ENCODE measurements around the gene PSME3. TPM values are rescaled to one million over a fixed set of nuclear protein-coding genes. Genes with fewer than 3 reads are reported as not detected.

The PSME3 gene
- total and polyA plus RNA-seq, 10 donors = 19.1 to 96.4 (median 73.7) TPM

DNA sequence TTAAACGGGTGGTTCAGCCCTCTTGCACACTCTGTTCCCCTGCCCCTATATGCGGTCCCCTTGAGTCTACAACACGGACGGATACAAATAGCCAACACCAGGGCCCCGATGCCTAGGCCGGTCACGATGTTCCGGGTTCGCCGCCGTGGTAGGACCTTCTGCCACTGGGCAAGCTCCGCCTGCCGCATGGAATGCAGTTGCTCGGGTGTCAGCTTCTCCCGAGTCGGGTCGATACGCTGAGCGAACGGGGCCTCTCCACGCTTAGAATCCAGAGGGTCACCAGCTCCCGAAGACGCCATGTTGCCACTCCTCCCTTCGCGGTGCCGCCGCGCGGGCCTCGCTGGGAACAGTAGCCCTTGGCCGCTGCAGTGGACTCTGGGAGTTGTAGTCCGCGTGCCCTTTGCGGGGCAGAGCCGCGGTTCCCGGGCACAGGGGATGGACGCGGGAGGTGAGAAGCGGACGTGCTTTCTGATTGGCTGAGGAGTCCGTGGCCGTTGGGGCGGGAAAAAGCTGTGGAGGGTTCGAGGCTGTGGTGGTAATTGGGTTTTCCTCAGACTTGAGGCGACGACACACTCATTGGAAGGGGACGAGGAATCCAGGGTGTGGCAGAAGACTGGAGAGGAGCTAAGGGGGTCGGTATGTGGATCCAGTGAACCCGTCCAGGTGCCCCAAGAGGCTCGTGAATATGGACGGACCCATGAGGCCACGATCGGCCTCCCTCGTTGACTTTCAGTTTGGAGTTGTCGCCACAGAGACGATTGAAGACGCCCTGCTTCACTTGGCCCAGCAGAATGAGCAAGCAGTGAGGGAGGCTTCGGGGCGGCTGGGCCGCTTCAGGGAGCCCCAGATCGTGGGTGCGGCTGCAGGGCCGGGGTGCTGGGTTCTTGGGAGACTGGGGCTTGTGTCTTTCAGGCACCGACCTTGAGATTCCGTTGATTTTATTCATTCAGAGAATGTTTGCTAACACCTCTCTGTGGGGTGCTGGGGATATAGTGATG, 34.5 kb upstream of the PSME3 start, which contains the start of the genes CNTD1 and COA3:
CNTD1 (plus strand) TSS at position 479 of the 998 bp plus-strand sequence; CDS start at position 686, 207 bp downstream.
COA3 (minus strand) TSS at position 322 of the 998 bp plus-strand sequence; CDS start at position 299, 23 bp downstream.
- H3K4me1 ChIP-seq = peaks cover 13 to 43% (median 25%) of the 10 kb centered on the region in 6 donors
- TF ChIP-seq POLR2A (IDR thresholded peaks at IDR 0.05) (no peak), POLR2AphosphoS5 (IDR thresholded peaks at IDR 0.05) (peak; percentile 78 to 90 (median 82))
- TF ChIP-seq, protein P1, sequence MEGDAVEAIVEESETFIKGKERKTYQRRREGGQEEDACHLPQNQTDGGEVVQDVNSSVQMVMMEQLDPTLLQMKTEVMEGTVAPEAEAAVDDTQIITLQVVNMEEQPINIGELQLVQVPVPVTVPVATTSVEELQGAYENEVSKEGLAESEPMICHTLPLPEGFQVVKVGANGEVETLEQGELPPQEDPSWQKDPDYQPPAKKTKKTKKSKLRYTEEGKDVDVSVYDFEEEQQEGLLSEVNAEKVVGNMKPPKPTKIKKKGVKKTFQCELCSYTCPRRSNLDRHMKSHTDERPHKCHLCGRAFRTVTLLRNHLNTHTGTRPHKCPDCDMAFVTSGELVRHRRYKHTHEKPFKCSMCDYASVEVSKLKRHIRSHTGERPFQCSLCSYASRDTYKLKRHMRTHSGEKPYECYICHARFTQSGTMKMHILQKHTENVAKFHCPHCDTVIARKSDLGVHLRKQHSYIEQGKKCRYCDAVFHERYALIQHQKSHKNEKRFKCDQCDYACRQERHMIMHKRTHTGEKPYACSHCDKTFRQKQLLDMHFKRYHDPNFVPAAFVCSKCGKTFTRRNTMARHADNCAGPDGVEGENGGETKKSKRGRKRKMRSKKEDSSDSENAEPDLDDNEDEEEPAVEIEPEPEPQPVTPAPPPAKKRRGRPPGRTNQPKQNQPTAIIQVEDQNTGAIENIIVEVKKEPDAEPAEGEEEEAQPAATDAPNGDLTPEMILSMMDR (IDR thresholded peaks at IDR 0.05 in 8 of 11, conservative IDR thresholded peaks at IDR 0.05 in 3 of 11) = peak in 1 of 11 experiments; percentile 22
- H3K27me3 ChIP-seq (replicated peaks in 1 of 7) = no peaks in the 10 kb centered on the region
- no peaks in the 10 kb centered on the region for H3K9me3 ChIP-seq
- H3K27ac ChIP-seq = peak within 1 kb of the TSS in 6 of 8 donors; percentile 61 to 84 (median 76)
- H3K36me3 ChIP-seq = peaks cover 0 to 20% (median 2%) of the 10 kb centered on the region in 6 donors
- WGBS, 5 donors = 22 to 41% (median 27%) methylated on average over 45 to 66 of the region's 66 CpGs
- intact Hi-C loops (cut with DNase I; ENCODE audit: low total_unique reads) = no loop called here
- peak; percentile 97 for DNase-seq
- H3K4me3 ChIP-seq = peak within 1 kb of the TSS; percentile 62 to 97 (median 84)

DNA sequence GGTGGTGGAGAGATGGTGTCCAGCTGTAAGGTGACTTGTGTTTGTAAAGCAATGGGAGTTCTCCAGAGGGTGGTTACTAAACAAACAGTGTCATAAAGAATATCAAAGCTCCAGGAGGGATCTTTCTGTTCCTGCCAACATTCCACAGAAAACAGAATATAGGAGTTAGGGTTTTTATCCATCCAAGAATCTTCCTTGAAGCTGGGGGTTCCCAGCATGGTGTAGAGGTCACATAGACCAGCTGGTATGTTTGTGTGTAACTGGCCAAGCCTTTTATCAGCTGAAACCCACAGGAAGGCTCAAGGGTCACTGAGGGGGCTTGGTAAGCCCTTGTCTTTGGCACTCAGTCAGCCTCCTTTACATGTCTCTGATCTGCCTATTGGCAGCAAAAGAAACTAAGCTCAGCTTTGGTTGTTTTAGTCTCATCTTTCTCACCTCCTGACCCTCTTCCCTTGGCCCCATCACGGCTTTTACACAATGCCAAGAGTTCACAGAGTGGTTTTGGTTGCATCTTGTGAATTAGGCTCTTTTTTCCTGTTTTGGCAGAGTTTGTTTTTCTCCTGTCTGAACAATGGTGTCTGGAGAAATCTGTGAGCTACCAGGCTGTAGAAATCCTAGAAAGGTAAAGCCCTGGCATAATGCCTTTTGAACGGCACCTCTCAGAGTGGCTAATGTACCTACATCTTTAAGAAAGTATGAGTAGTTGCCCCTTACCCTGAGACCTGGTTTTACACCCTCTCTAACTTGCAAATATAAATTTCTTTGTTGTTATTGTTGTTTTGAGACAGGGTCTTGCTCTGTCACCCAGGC, 29.9 kb upstream of the PSME3 start:
- Histone ChIP-seq H3K4me3 (no peak overlapping the region), H3K4me1 (peaks cover 0 to 8% (median 6%) of the 10 kb centered on the region in 6 donors), H3K27ac (no peak overlapping the region), H3K27me3 (replicated peaks in 1 of 7) (no peaks in the 10 kb centered on the region), H3K36me3 (peaks cover 0 to 8% (median 0%) of the 10 kb centered on the region in 6 donors), H3K9me3 (no peaks in the 10 kb centered on the region)
- intact Hi-C loops (cut with DNase I; ENCODE audit: low total_unique reads) = no loop called here
- no peak for DNase-seq
- TF ChIP-seq POLR2AphosphoS5 (IDR thresholded peaks at IDR 0.05) = no peak
- no peak for TF ChIP-seq POLR2A (IDR thresholded peaks at IDR 0.05)
- TF ChIP-seq, protein P1 (IDR thresholded peaks at IDR 0.05 in 8 of 11, conservative IDR thresholded peaks at IDR 0.05 in 3 of 11) = no peak
- 60 to 79% (median 66%) methylated on average over 2 of the region's 2 CpGs for WGBS, 5 donors

DNA sequence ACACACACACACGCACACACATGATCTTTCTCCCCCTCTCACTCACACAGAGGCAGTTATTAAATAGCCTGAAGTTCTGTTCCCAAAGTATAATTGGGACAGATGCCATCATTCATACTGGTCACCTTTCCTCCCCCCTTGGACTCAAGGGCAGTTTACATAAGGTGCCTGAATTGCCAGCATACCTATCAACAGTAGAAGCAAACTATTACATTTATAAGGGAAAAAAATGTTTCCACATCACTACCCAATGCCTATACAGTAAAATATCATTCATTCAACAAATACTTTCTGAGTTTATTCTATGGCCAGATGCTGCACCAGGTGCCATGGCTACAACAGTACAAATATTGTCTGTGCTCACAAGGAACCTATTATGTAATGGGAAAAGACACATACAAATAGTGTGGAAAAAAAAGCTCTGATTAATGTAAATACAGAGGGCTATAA, 28.3 kb upstream of the PSME3 start:
- no peak for TF ChIP-seq POLR2AphosphoS5 (IDR thresholded peaks at IDR 0.05)
- TF ChIP-seq, protein P1 (IDR thresholded peaks at IDR 0.05 in 8 of 11, conservative IDR thresholded peaks at IDR 0.05 in 3 of 11) = no peak
- TF ChIP-seq POLR2A (IDR thresholded peaks at IDR 0.05) = no peak
- intact Hi-C loops (cut with DNase I; ENCODE audit: low total_unique reads) = no loop called here
- no peak overlapping the region for H3K4me3 ChIP-seq
- no peaks in the 10 kb centered on the region for H3K27me3 ChIP-seq (replicated peaks in 1 of 7)
- no peaks in the 10 kb centered on the region for H3K4me1 ChIP-seq
- 96 to 100% (median 97%) methylated on average over 1 of the region's 1 CpG for WGBS, 5 donors
- H3K9me3 ChIP-seq = no peaks in the 10 kb centered on the region
- no peak overlapping the region for H3K27ac ChIP-seq
- DNase-seq = no peak
- H3K36me3 ChIP-seq = peaks cover 0 to 24% (median 11%) of the 10 kb centered on the region in 6 donors
